Esophagus muscularis mucosa (tissue), 3 donors: ENCODE results near the gene CNTN5.

Experiments used
- CTCF ChIP-seq, 3 experiments: fragments of 200-600 bp in 2 of 3; fragments of 450-650 bp in 1 of 3; sonication (generic) in 2 of 3; IDR thresholded peaks; one replicate each; pipeline ENCODE4 v1.5.1; 2017 to 2019; ENCODE audit warnings: antibody characterized with exemption in 3 of 3, mild to moderate bottlenecking in 2 of 3, moderate library complexity in 1 of 3
- POLR2A ChIP-seq: fragments of 450-650 bp; IDR thresholded peaks from one replicate; pipeline ENCODE4 v1.6.1; 2017; ENCODE audit warnings: antibody characterized with exemption, moderate library complexity, mild to moderate bottlenecking, low read depth

GRCh38 chr11:100072131-100072530 lies 1051.4 kb downstream of the CNTN5 start:
- TF ChIP-seq POLR2A: no peak
- TF ChIP-seq CTCF (IDR thresholded peaks at IDR 0.05): no peak
